ENCODE data around the gene UQCRC1.
A peak's percentile ranks its signal among the peaks of the same experiment; 100 is the strongest.

The UQCRC1 gene

DNA sequence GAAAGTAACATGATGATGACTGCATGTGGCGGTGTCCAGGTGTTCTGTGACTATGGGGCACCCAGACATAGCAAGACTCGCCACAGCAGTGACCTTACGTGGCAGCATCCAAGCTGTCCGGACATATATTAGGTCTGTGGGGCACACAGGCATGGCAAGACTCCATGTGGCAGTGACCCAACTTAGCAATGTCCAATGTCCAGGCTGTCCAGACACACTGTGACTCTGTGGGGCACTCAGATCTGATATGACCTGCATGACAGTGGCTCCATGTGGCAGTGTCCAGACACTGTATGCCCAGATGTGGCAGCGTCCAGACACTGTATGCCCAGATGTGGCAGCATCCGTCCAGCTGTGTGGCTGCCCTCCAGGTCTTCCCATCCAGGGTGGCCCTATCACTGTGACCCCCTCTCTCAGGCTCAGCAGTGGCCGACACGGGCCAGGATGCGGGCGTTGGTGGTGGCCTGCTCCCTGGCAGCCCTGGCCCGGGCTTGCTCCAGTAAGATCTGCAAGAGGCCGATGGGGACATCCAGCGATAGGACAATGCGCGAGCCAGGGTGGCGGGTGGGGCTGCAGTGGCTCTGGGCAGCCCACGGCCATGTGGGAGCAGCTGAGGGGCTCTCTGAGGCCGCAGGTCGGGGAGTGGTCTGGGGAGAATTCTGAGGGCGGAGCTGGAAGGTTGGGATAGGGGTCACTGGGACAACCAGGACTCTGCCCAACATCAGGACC, 46.9 kb downstream of the UQCRC1 start:
- TF ChIP-seq, protein P1, sequence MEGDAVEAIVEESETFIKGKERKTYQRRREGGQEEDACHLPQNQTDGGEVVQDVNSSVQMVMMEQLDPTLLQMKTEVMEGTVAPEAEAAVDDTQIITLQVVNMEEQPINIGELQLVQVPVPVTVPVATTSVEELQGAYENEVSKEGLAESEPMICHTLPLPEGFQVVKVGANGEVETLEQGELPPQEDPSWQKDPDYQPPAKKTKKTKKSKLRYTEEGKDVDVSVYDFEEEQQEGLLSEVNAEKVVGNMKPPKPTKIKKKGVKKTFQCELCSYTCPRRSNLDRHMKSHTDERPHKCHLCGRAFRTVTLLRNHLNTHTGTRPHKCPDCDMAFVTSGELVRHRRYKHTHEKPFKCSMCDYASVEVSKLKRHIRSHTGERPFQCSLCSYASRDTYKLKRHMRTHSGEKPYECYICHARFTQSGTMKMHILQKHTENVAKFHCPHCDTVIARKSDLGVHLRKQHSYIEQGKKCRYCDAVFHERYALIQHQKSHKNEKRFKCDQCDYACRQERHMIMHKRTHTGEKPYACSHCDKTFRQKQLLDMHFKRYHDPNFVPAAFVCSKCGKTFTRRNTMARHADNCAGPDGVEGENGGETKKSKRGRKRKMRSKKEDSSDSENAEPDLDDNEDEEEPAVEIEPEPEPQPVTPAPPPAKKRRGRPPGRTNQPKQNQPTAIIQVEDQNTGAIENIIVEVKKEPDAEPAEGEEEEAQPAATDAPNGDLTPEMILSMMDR (IDR thresholded peaks at IDR 0.05; ENCODE audit: borderline replicate concordance, insufficient read depth, low read depth, low read length) = no peak
- H3K4me3 ChIP-seq (ENCODE audit: low read depth, low read length) = no peak overlapping the region

DNA sequence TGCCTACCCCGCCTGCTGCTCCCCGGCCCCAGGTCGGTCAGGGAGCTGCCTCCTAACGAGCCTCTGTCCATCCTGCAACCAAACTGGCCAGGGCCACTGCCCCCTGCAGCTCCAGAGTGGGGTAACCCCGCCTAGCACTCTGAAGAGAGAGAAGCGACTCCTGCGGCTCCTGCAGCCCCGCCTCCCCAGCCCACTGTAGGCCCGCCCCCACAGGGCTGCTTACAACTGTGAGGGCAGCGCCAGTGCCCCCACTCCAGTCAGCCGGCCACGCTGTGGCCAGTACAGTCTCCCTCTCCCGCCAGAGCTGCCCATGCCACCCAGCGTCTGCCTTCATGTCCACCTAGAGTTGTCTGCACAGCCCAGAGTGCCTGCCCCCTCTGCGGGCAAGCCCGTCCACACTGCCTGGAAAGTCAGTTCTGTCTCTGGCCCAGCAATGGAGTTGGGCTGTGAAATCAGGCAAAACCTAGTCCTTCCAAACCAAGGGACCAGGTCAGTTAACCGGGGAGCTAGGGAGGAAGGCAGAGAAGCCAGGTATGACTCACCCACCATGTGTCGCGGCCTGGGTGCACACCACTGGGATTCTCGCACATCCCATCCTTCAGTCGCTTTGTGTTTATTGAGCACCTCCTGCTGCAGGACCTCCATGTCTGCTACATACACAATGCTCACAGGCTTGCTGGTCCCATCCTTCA, 48.3 kb downstream of the UQCRC1 start:
- TF ChIP-seq, protein P1 (IDR thresholded peaks at IDR 0.05; ENCODE audit: borderline replicate concordance, insufficient read depth, low read depth, low read length) = peak; percentile 20; the same call in 1 of the 2 replicates
- H3K4me3 ChIP-seq (ENCODE audit: low read depth, low read length) = no peak overlapping the region

DNA sequence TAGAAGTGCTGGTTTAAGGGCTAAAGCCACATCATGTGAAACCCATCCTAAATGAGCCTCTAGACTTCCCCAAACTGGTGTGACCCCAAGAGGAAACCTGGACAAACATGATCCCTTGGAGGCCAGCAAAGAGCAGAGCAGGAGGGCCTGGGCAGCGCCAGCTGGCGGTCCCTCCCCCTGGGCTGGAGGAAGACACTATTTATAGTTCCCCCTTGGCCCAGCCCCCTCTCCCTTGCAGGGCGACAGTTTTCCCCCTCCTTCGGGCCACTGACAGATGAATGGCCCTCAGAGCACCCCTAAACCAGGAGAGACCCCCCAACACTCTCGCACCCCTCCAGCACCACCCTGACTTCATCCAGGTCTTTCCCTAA, 48.8 kb downstream of the UQCRC1 start:
- no peak overlapping the region for H3K4me3 ChIP-seq (ENCODE audit: low read depth, low read length)
- TF ChIP-seq, protein P1 (IDR thresholded peaks at IDR 0.05; ENCODE audit: borderline replicate concordance, insufficient read depth, low read depth, low read length) = no peak

DNA sequence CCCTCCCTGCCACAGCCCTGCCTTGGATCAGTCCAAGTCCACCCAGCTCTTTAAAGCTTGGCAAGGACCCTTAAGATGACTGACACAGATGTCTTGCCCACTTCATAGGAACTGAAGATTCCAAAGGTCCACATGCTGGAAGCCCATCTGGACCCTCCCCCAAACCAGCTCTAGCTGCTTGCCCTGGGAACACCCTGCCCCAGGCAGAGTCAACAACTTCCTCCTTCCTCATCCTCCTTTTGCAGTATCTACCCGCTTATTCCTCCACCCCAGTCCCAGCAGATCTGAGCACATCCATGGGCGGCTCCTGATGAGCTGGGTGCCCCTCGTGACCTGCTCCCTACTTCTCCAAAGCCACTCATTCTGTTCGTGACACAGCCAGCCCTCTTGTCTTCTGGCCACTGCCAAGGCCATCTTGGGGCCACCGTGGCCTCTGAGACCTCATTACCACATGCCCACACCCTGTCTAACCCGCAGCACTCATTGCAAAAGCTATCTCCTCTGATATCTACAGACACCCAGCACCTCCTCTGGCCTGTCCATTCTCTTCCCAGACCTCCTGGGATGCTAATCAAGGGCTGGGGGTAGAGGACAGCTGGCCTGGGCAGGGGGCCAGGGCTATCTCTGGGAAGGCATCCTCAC, 50.8 kb downstream of the UQCRC1 start:
- TF ChIP-seq, protein P1 (IDR thresholded peaks at IDR 0.05; ENCODE audit: borderline replicate concordance, insufficient read depth, low read depth, low read length) = no peak
- H3K4me3 ChIP-seq (ENCODE audit: low read depth, low read length) = no peak overlapping the region

DNA sequence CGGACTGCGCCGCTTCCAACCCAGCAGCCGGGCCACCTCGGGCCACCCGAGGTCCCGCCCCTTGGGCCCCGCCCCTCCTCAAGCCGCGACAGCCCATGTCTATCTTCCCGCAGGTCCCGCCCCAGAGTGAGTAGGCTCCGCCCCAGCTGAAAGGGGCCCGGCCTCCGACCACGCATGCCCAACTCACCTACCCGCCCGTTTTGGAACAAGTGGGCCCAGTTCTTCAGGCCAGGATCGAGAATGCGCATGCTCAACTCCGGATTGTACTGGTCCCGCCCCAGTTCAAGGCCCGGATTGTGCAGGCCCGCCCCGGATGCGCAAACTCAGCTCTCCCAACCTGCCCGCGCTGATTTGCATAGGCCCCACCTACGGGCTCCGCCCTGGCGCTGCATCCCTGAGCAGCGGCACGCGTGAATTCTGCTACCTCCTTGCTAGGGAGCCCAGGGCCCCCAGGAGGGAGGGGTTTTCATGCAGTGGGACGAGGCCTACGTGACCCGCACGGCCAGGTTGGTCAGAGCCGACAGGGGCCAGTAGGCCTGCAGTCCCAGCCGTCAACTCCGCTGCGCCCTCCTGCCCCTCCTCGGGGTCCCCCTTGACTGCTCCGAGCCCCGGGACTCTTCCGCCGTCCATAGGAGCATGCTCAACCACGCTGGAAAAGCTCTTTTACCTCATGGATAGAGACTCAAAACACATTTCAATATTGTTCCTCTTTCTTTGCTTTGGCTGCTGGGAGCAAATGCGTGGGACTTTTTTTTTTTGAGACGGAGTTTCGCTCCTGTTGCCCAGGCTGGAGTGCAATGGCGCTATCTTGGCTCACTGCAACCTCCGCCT, 52.4 kb downstream of the UQCRC1 start, which contains the start of gene PFKFB4:
Gene PFKFB4, minus strand, starts transcription at position 8 of the 831 bp plus-strand sequence. CDS start 26 bp downstream, outside the sequence.
- TF ChIP-seq, protein P1 (IDR thresholded peaks at IDR 0.05; ENCODE audit: borderline replicate concordance, insufficient read depth, low read depth, low read length) = no peak
- H3K4me3 ChIP-seq (ENCODE audit: low read depth, low read length) = peak within 1 kb of the TSS; percentile 55

DNA sequence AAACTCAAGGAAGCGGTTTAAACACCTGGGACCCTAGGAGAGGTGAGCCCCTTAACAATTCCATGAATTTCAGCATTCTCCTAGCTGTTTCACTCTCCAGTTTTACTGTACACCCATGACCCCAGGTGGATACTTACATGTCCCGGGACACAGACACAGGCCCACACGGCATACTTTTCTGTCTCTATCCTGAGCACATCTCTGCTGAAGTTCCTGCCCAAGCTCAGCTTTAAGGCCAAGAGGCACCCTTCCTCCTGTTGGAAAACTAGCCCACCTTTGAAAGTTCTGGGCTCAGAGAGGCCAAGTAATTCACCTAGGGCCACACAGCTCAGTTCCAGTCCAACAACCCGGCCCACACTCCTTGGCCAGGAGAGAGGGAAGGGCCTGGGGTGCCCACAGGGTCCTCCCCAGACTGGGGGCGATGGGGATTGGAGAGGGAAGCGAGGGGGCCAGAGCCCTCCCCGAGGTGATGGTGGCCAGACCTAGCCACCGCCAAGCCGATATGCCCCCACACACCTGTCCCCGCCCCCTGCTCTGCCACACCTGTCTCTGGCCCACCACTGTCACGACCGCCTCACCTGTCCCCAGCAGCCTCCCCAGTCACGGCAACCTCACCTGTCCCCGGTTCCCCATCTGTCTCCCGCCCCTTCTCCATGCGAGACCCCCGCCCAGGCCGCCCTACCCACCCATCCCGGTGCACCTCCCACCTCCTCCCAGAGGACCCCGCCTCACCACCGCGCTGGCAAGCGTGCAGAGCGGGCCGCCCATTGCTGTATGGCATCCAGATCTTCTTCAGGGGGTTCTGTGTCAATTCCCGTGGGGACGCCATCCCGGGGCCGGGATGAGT, 53.3 kb downstream of the UQCRC1 start:
- TF ChIP-seq, protein P1 (IDR thresholded peaks at IDR 0.05; ENCODE audit: borderline replicate concordance, insufficient read depth, low read depth, low read length) = no peak

More for the DNA sequence above, 53.3 kb downstream of the UQCRC1 start:
- H3K4me3 ChIP-seq (ENCODE audit: low read depth, low read length) = peak overlapping the region; percentile 55

All from GM12875 (cell line).